Muscle layer of duodenum (tissue), 2 donors: ENCODE results near the gene LDLRAD4.

Source experiments
- H3K27ac ChIP-seq: one replicate; pipeline ENCODE4 v1.7.0; 2013; ENCODE audit warnings: mild to moderate bottlenecking, low read length
- H3K27me3 ChIP-seq: one replicate; pipeline ENCODE4 v1.7.0; 2013; ENCODE audit warnings: low read depth, mild to moderate bottlenecking, control low read depth, low read length
- H3K36me3 ChIP-seq, 2 donors: one replicate each; pipeline ENCODE4 v1.7.0; 2013; ENCODE audit warnings: low read length in 2 of 2, control low read depth in 1 of 2, mild to moderate bottlenecking in 1 of 2; ENCODE audit not compliant: insufficient read depth in 2 of 2, control insufficient read depth in 1 of 2
- H3K4me1 ChIP-seq, 2 donors: one replicate each; pipeline ENCODE4 v1.7.0; 2013; ENCODE audit warnings: low read length in 2 of 2, mild to moderate bottlenecking in 2 of 2, control low read depth in 1 of 2, moderate library complexity in 1 of 2; ENCODE audit not compliant: insufficient read depth in 2 of 2, control insufficient read depth in 1 of 2
- H3K4me3 ChIP-seq, 2 donors: one replicate each; pipeline ENCODE4 v1.7.0; 2013; ENCODE audit warnings: low read length in 2 of 2, low read depth in 1 of 2, mild to moderate bottlenecking in 1 of 2
- H3K9me3 ChIP-seq, 2 donors: one replicate each; pipeline ENCODE4 v1.7.0; 2013; ENCODE audit warnings: low read length in 2 of 2, control low read depth in 1 of 2, mild to moderate bottlenecking in 1 of 2; ENCODE audit not compliant: control insufficient read depth in 1 of 2
- donor health status: healthy.

LDLRAD4 gene

GRCh38 chr18:13551841-13552733 is 333.5 kb downstream of the LDLRAD4 start:
- Histone ChIP-seq H3K27ac (no peak overlapping the region), H3K36me3 (no peaks in the 10 kb centered on the region), H3K4me1 (peaks cover 7 to 26% of the 10 kb centered on the region in 2 donors), H3K9me3 (no peaks in the 10 kb centered on the region), H3K27me3 (no peaks in the 10 kb centered on the region), H3K4me3 (no peak overlapping the region)

DNA sequence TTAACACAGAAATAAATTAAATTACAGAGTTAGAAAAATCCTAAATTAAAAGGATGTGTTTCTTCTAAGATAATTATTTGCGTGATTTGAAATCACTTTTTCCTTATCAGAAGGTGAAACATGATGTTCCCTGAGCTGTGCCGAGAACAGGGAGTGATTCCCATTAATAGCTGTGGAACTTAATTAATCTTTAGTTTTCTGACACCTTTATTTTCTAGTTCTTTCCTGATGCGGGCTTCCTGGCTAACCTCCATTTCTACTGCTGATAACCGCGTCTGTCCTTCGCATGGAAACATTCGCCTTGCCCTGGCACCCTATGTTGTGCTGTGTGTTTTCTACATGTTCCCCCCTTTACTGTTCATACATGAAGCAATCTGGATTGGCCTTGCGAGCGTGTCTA is 334.9 kb downstream of the LDLRAD4 start:
- H3K36me3 ChIP-seq: no peaks in the 10 kb centered on the region
- H3K4me3 ChIP-seq: no peak overlapping the region
- no peaks in the 10 kb centered on the region for H3K27me3 ChIP-seq
- H3K9me3 ChIP-seq: no peaks in the 10 kb centered on the region
- H3K4me1 ChIP-seq: peaks cover 7 to 27% of the 10 kb centered on the region in 2 donors
- no peak overlapping the region for H3K27ac ChIP-seq

- Histone ChIP-seq H3K9me3 (no peaks in the 10 kb centered on the region), H3K36me3 (no peaks in the 10 kb centered on the region), H3K27ac (no peak overlapping the region), H3K4me3 (no peak overlapping the region), H3K4me1 (peaks cover 0 to 10% of the 10 kb centered on the region in 2 donors), H3K27me3 (no peaks in the 10 kb centered on the region)
Measured at GRCh38 chr18:13555192-13555591, 336.6 kb downstream of the LDLRAD4 start.

GRCh38 chr18:13555865-13556264 is 337.3 kb downstream of the LDLRAD4 start:
- Histone ChIP-seq H3K27ac (no peak overlapping the region), H3K36me3 (no peaks in the 10 kb centered on the region)

GRCh38 chr18:13556502-13556901 is 337.9 kb downstream of the LDLRAD4 start:
- no peak overlapping the region for H3K4me3 ChIP-seq
- H3K27ac ChIP-seq: no peak overlapping the region
- H3K36me3 ChIP-seq: no peaks in the 10 kb centered on the region
- H3K4me1 ChIP-seq: peaks cover 0 to 7% of the 10 kb centered on the region in 2 donors
- no peaks in the 10 kb centered on the region for H3K27me3 ChIP-seq
- no peaks in the 10 kb centered on the region for H3K9me3 ChIP-seq

More at GRCh38 chr18:13555865-13556264, 337.3 kb downstream of the LDLRAD4 start:
- no peak overlapping the region for H3K4me3 ChIP-seq
- H3K9me3 ChIP-seq: no peaks in the 10 kb centered on the region
- peaks cover 0 to 7% of the 10 kb centered on the region in 2 donors for H3K4me1 ChIP-seq
- no peaks in the 10 kb centered on the region for H3K27me3 ChIP-seq

DNA sequence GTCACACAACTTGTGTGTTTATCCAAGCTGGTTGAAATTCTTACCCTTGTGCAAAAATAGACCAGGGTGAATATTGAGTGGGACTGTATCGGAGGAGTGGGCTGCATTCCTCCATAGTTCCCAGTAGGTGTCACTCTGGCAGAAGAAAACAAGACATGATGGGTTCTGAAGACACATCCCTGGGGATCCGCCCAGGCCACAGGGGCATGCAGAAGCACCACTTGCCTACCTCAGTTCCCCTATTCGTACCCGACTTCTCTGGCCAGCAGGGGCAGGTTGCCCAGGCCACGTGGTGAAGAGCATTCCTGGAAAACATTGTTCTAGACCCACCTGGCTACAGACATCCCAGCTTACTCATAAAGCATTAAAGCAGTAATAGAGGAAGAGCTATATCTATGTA is 339.6 kb downstream of the LDLRAD4 start:
- no peak overlapping the region for H3K27ac ChIP-seq
- no peak overlapping the region for H3K4me3 ChIP-seq
- H3K4me1 ChIP-seq: peaks cover 0 to 15% of the 10 kb centered on the region in 2 donors
- no peaks in the 10 kb centered on the region for H3K36me3 ChIP-seq
- H3K27me3 ChIP-seq: no peaks in the 10 kb centered on the region
- H3K9me3 ChIP-seq: no peaks in the 10 kb centered on the region

GRCh38 chr18:13558790-13559189 is 340.2 kb downstream of the LDLRAD4 start:
- Histone ChIP-seq H3K36me3 (no peaks in the 10 kb centered on the region), H3K27ac (no peak overlapping the region), H3K9me3 (no peaks in the 10 kb centered on the region), H3K27me3 (no peaks in the 10 kb centered on the region), H3K4me3 (no peak overlapping the region), H3K4me1 (peaks cover 0 to 20% of the 10 kb centered on the region in 2 donors)

- Histone ChIP-seq H3K9me3 (no peaks in the 10 kb centered on the region), H3K4me1 (peaks cover 0 to 30% of the 10 kb centered on the region in 2 donors), H3K36me3 (no peaks in the 10 kb centered on the region), H3K27me3 (no peaks in the 10 kb centered on the region), H3K27ac (no peak overlapping the region), H3K4me3 (no peak overlapping the region)
Measured at GRCh38 chr18:13559754-13560153, 341.2 kb downstream of the LDLRAD4 start.

GRCh38 chr18:13560306-13560705 is 341.7 kb downstream of the LDLRAD4 start:
- Histone ChIP-seq H3K27ac (no peak overlapping the region), H3K4me1 (peaks cover 0 to 30% of the 10 kb centered on the region in 2 donors), H3K9me3 (no peaks in the 10 kb centered on the region), H3K4me3 (no peak overlapping the region), H3K36me3 (no peaks in the 10 kb centered on the region), H3K27me3 (no peaks in the 10 kb centered on the region)

- Histone ChIP-seq H3K27ac (no peak overlapping the region), H3K27me3 (no peaks in the 10 kb centered on the region), H3K9me3 (no peaks in the 10 kb centered on the region), H3K36me3 (no peaks in the 10 kb centered on the region), H3K4me3 (no peak overlapping the region), H3K4me1 (peaks cover 0 to 36% of the 10 kb centered on the region in 2 donors)
Measured at GRCh38 chr18:13562494-13563029, 344.0 kb downstream of the LDLRAD4 start.

DNA sequence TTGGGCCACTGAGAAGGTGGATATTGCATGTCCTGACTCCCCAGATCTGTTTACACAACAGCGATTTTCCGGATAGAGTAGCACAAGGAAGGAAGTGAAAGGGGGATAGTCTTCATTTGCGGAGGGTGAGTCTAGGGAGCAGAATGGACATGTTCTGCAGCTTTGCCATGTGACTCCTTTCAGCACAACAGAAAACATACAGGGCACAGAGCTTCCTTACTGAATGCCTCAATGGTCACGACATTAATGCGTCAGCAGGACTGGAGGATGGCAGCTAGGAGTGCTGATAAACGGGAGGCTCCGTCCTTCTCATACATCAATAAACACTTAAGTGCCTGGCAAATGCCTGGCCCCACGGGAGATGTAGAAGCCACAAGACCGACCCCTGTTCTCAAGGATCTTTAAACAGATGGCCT is 344.8 kb downstream of the LDLRAD4 start:
- Histone ChIP-seq H3K27me3 (no peaks in the 10 kb centered on the region), H3K27ac (no peak overlapping the region), H3K36me3 (no peaks in the 10 kb centered on the region), H3K4me3 (no peak overlapping the region), H3K9me3 (no peaks in the 10 kb centered on the region), H3K4me1 (peaks cover 0 to 32% of the 10 kb centered on the region in 2 donors)
